ENCODE measurements around the gene GRIK3.

Gene GRIK3

GRCh38 chr1:36763771-36764170 is 270.5 kb downstream of the GRIK3 start:
- DNase-seq (ENCODE audit: low spot score), result no peak

- DNase-seq (ENCODE audit: low spot score), result no peak
These were observed 272.1 kb downstream of the GRIK3 start for GRCh38 chr1:36762174-36762573.

GRCh38 chr1:36761113-36761512 is 273.2 kb downstream of the GRIK3 start:
- DNase-seq (ENCODE audit: low spot score), result no peak

GRCh38 chr1:36760081-36760480 is 274.2 kb downstream of the GRIK3 start:
- no peak for DNase-seq (ENCODE audit: low spot score)

GRCh38 chr1:36759355-36759754 is 275.0 kb downstream of the GRIK3 start:
- DNase-seq (ENCODE audit: low spot score), result no peak

GRCh38 chr1:36755303-36756230 is 278.7 kb downstream of the GRIK3 start:
- DNase-seq (ENCODE audit: low spot score), result no peak

GRCh38 chr1:36754366-36754765 is 279.9 kb downstream of the GRIK3 start:
- no peak for DNase-seq (ENCODE audit: low spot score)

GRCh38 chr1:36753451-36753850 is 280.9 kb downstream of the GRIK3 start:
- DNase-seq (ENCODE audit: low spot score), result no peak

- no peak for DNase-seq (ENCODE audit: low spot score)
These were observed 281.4 kb downstream of the GRIK3 start for GRCh38 chr1:36752891-36753361.

- DNase-seq (ENCODE audit: low spot score), result no peak
These were observed 281.9 kb downstream of the GRIK3 start for GRCh38 chr1:36752431-36752830.

GRCh38 chr1:36751525-36751924 is 282.8 kb downstream of the GRIK3 start:
- DNase-seq (ENCODE audit: low spot score), result no peak

GRCh38 chr1:36748466-36748865 is 285.8 kb downstream of the GRIK3 start:
- DNase-seq (ENCODE audit: low spot score), result no peak
